ENCODE results near the gene GBF1. TPM values are rescaled to one million over a fixed set of nuclear protein-coding genes. Genes with fewer than 3 reads are reported as not detected.

Gene GBF1
- total and polyA plus RNA-seq, 8 donors, result 44.7 to 57.2 (median 46.6) TPM

GRCh38 chr10:102408728-102409603 lies 163.6 kb downstream of the GBF1 start:
- DNase-seq, result peak in 2 of 4 donors; percentile 80 to 84
- no peak overlapping the region for H3K27ac ChIP-seq
- H3K4me3 ChIP-seq, result peak overlapping the region; percentile 25 to 36
- intact Hi-C loops (cut with DNase I), result no loop called here
- H3K36me3 ChIP-seq, result no peaks in the 10 kb centered on the region
- no peaks in the 10 kb centered on the region for H3K9me3 ChIP-seq
- H3K4me1 ChIP-seq, result peaks cover 0 to 24% of the 10 kb centered on the region in 2 donors
- peak; percentile 68 for ATAC-seq
- H3K27me3 ChIP-seq, result peaks cover 34 to 73% of the 10 kb centered on the region in 2 donors
- no peak for TF ChIP-seq CTCF (IDR thresholded peaks at IDR 0.05)

GRCh38 chr10:102409604-102410428 lies 164.5 kb downstream of the GBF1 start:
- no peak for TF ChIP-seq CTCF (IDR thresholded peaks at IDR 0.05)
- Histone ChIP-seq H3K27ac (no peak overlapping the region), H3K9me3 (no peaks in the 10 kb centered on the region), H3K27me3 (peaks cover 34 to 81% of the 10 kb centered on the region in 2 donors), H3K4me1 (peaks cover 0 to 24% of the 10 kb centered on the region in 2 donors), H3K36me3 (no peaks in the 10 kb centered on the region), H3K4me3 (peak overlapping the region; percentile 9 to 36)
- intact Hi-C loops (cut with DNase I), result no loop called here
- DNase-seq (no peak), ATAC-seq (no peak)

GRCh38 chr10:102410429-102411073 lies 165.2 kb downstream of the GBF1 start:
- TF ChIP-seq CTCF (IDR thresholded peaks at IDR 0.05), result no peak
- H3K27me3 ChIP-seq, result peaks cover 34 to 89% of the 10 kb centered on the region in 2 donors
- H3K4me1 ChIP-seq, result peaks cover 0 to 24% of the 10 kb centered on the region in 2 donors
- H3K36me3 ChIP-seq, result no peaks in the 10 kb centered on the region
- ATAC-seq (peak; percentile 45), DNase-seq (peak in 2 of 4 donors; percentile 63 to 76)
- H3K4me3 ChIP-seq, result peak overlapping the region in 1 of 2 donors; percentile 8
- no peak overlapping the region for H3K27ac ChIP-seq
- no peaks in the 10 kb centered on the region for H3K9me3 ChIP-seq
- intact Hi-C loops (cut with DNase I), result no loop called here

- DNase-seq, result no peak
- no peaks in the 10 kb centered on the region for H3K36me3 ChIP-seq
- no peak for TF ChIP-seq CTCF (IDR thresholded peaks at IDR 0.05)
- H3K27ac ChIP-seq, result no peak overlapping the region
- H3K4me1 ChIP-seq, result peaks cover 0 to 24% of the 10 kb centered on the region in 2 donors
- H3K27me3 ChIP-seq, result peaks cover 34 to 99% of the 10 kb centered on the region in 2 donors
- intact Hi-C loops (cut with DNase I), result no loop called here
- H3K9me3 ChIP-seq, result no peaks in the 10 kb centered on the region
- ATAC-seq, result no peak
- H3K4me3 ChIP-seq, result no peak overlapping the region
Measured at GRCh38 chr10:102411341-102412255, 166.3 kb downstream of the GBF1 start.

Data from left lung (tissue), 10 donors.